Measurements from ENCODE around the gene SYT12.

SYT12 gene

GRCh38 chr11:67098799-67099429 is 76.0 kb downstream of the SYT12 start:
- TF ChIP-seq, protein P1, sequence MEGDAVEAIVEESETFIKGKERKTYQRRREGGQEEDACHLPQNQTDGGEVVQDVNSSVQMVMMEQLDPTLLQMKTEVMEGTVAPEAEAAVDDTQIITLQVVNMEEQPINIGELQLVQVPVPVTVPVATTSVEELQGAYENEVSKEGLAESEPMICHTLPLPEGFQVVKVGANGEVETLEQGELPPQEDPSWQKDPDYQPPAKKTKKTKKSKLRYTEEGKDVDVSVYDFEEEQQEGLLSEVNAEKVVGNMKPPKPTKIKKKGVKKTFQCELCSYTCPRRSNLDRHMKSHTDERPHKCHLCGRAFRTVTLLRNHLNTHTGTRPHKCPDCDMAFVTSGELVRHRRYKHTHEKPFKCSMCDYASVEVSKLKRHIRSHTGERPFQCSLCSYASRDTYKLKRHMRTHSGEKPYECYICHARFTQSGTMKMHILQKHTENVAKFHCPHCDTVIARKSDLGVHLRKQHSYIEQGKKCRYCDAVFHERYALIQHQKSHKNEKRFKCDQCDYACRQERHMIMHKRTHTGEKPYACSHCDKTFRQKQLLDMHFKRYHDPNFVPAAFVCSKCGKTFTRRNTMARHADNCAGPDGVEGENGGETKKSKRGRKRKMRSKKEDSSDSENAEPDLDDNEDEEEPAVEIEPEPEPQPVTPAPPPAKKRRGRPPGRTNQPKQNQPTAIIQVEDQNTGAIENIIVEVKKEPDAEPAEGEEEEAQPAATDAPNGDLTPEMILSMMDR (conservative IDR thresholded peaks at IDR 0.05; ENCODE audit: low read depth, low read length): no peak
- Histone ChIP-seq H3K27me3 (ENCODE audit: insufficient read depth, low read depth) (no peaks in the 10 kb centered on the region), H3K36me3 (ENCODE audit: insufficient read depth) (no peaks in the 10 kb centered on the region), H3K4me3 (IDR thresholded peaks at IDR 0.05; ENCODE audit: insufficient read depth, low read depth, low read length) (no peak overlapping the region), H3K27ac (no peak overlapping the region), H3K4me2 (no peak overlapping the region; the same call in 1 of the 2 replicates), H4K20me1 (ENCODE audit: insufficient read depth) (no peaks in the 10 kb centered on the region), H2AFZ (ENCODE audit: low read depth) (no peak overlapping the region), H3K79me2 (ENCODE audit: insufficient read depth, low read depth) (no peaks in the 10 kb centered on the region), H3K4me1 (ENCODE audit: low read depth, poor library complexity, severe bottlenecking) (peaks cover 37% of the 10 kb centered on the region), H3K9ac (no peak overlapping the region)

- Histone ChIP-seq H3K36me3 (ENCODE audit: insufficient read depth) (no peaks in the 10 kb centered on the region), H3K79me2 (ENCODE audit: insufficient read depth, low read depth) (no peaks in the 10 kb centered on the region), H3K9ac (no peak overlapping the region), H4K20me1 (ENCODE audit: insufficient read depth) (no peaks in the 10 kb centered on the region), H2AFZ (ENCODE audit: low read depth) (peak overlapping the region; percentile 44; the same call in 1 of the 2 replicates), H3K4me1 (ENCODE audit: low read depth, poor library complexity, severe bottlenecking) (peaks cover 31% of the 10 kb centered on the region), H3K4me2 (peak overlapping the region; percentile 19; the same call in 1 of the 2 replicates), H3K27me3 (ENCODE audit: insufficient read depth, low read depth) (no peaks in the 10 kb centered on the region), H3K27ac (peak overlapping the region; percentile 43; the same call in 1 of the 2 replicates), H3K4me3 (IDR thresholded peaks at IDR 0.05; ENCODE audit: insufficient read depth, low read depth, low read length) (no peak overlapping the region)
- TF ChIP-seq, protein P1 (conservative IDR thresholded peaks at IDR 0.05; ENCODE audit: low read depth, low read length): no peak
Observed at GRCh38 chr11:67099831-67100324, 76.9 kb downstream of the SYT12 start.
